Smooth muscle cell (in vitro differentiated cells): Measurements from ENCODE around the gene SUN3. TPM values are rescaled to one million over a fixed set of nuclear protein-coding genes. Genes with fewer than 3 reads are reported as not detected.

Experiments used
- DNase-seq: peaks from one replicate; lab custom pipeline; 2025; ENCODE audit not compliant: unreplicated experiment; lab: John Stamatoyannopoulos, UW
- H2AFZ ChIP-seq: fragments of 200-600 bp; sonication (generic); 2 replicates; pipeline ENCODE4 v1.6.0; 2016; ENCODE audit warnings: antibody characterized with exemption, low read depth, mild to moderate bottlenecking
- H3F3A ChIP-seq: fragments of 200-600 bp; sonication (generic); 2 replicates; pipeline ENCODE4 v1.6.0; 2017; ENCODE audit warnings: antibody characterized with exemption, low read depth
- H3K27ac ChIP-seq: fragments of 200-600 bp; sonication (generic); 2 replicates; pipeline ENCODE4 v1.5.1; 2016; ENCODE audit warnings: low read depth, mild to moderate bottlenecking
- H3K27me3 ChIP-seq: fragments of 200-600 bp; sonication (generic); 2 replicates; pipeline ENCODE4 v1.6.1; 2016; ENCODE audit warnings: low read depth, mild to moderate bottlenecking
- H3K36me3 ChIP-seq: fragments of 200-600 bp; sonication (generic); 2 replicates; pipeline ENCODE4 v1.5.1; 2016; ENCODE audit warnings: low read depth
- H3K4me1 ChIP-seq: fragments of 200-600 bp; sonication (generic); 2 replicates; pipeline ENCODE4 v1.5.1; 2016; ENCODE audit warnings: low read depth
- H3K4me2 ChIP-seq: fragments of 200-600 bp; sonication (generic); 2 replicates; pipeline ENCODE4 v1.6.0; 2016; ENCODE audit warnings: mild to moderate bottlenecking
- H3K4me3 ChIP-seq: fragments of 200-600 bp; sonication (generic); 2 replicates; pipeline ENCODE4 v1.5.1; 2016; ENCODE audit warnings: mild to moderate bottlenecking
- H3K79me2 ChIP-seq: fragments of 200-600 bp; sonication (generic); 2 replicates; pipeline ENCODE4 v1.6.0; 2016; ENCODE audit warnings: low read depth, mild to moderate bottlenecking
- H3K9ac ChIP-seq: fragments of 200-600 bp; sonication (generic); 2 replicates; pipeline ENCODE4 v1.6.0; 2016; ENCODE audit warnings: low read depth
- H3K9me3 ChIP-seq: fragments of 200-600 bp; sonication (generic); replicated peaks from 2 replicates; pipeline ENCODE4 v1.5.1; 2016; ENCODE audit warnings: low read depth
- H4K20me1 ChIP-seq: fragments of 200-600 bp; sonication (generic); 2 replicates; pipeline ENCODE4 v1.6.0; 2016; ENCODE audit warnings: low read depth
- WGBS: methylation state at CpG from one replicate; pipeline ENCODE4 v1.1.7; 2016; ENCODE audit warnings: low lambda C conversion rate; 5-methylcytosine and 5-hydroxymethylcytosine counted together
- polyA plus RNA-seq: library from polyadenylated mRNA; unstranded; fragments of >200 nt; fragmentation: Nextera tagmentation; extraction: Ambion mirVana; gene quantifications from 2 replicates; pipeline ENCODE4 v1.2.1, GENCODE V29; 2016
- total RNA-seq: library from RNA; depleted of rRNA; stranded (reverse); fragments of >200 nt; gene quantifications from 2 replicates; pipeline ENCODE4 v1.2.3, GENCODE V29; 2014
- TF ChIP-seq, protein P1 (sequence below): fragments of 200-600 bp; sonication (generic); IDR thresholded peaks from 2 replicates; pipeline ENCODE4 v1.5.1; 2017; ENCODE audit warnings: borderline replicate concordance, mild to moderate bottlenecking, antibody characterized with exemption; ENCODE audit not compliant: insufficient read depth, poor library complexity, severe bottlenecking

Gene SUN3
- total and polyA plus RNA-seq, 2 experiments from 2014 or later: not detected

GRCh38 chr7:47946581-47947354 is 82.1 kb downstream of the SUN3 start:
- TF ChIP-seq, protein P1, sequence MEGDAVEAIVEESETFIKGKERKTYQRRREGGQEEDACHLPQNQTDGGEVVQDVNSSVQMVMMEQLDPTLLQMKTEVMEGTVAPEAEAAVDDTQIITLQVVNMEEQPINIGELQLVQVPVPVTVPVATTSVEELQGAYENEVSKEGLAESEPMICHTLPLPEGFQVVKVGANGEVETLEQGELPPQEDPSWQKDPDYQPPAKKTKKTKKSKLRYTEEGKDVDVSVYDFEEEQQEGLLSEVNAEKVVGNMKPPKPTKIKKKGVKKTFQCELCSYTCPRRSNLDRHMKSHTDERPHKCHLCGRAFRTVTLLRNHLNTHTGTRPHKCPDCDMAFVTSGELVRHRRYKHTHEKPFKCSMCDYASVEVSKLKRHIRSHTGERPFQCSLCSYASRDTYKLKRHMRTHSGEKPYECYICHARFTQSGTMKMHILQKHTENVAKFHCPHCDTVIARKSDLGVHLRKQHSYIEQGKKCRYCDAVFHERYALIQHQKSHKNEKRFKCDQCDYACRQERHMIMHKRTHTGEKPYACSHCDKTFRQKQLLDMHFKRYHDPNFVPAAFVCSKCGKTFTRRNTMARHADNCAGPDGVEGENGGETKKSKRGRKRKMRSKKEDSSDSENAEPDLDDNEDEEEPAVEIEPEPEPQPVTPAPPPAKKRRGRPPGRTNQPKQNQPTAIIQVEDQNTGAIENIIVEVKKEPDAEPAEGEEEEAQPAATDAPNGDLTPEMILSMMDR: no peak

DNA sequence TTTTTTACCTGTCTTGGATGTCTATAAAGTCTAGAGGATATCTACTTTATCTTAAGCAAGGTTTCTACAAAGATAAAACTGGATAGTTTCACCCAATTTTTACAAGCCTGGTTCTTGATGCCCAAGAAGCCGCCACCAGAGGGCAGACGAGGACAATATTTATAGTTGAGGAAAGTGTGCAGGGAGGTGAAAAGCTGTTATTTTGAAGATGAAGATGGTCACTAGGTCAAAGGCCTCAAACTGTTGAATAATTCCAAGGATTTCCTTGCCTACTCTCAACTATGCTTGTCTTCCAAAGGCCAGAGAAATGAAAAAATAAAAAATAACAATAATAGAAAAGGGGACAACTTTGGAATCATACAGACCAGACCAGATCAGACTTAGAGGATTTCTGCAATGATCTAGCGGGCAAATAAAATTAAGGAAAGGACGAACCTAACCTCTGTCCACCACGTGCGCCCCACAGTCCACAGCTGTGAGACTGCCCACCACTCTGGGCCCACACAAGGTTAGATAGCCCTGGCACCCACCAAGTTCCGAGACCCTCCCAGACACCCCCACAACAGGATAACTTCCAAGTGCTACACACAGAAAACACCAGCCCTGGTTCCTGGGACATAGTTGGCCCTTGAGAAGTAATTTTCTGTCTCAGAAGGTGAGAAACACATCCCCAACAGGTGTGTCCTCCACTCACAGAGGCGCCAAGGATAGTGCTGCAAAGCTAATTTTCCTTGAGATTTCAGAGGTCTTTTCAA is 83.5 kb downstream of the SUN3 start:
- Histone ChIP-seq H3K9ac (no peak overlapping the region), H3K4me3 (no peak overlapping the region), H3K9me3 (no peaks in the 10 kb centered on the region), H3K27me3 (no peaks in the 10 kb centered on the region), H2AFZ (no peak overlapping the region), H3K27ac (no peak overlapping the region), H4K20me1 (no peaks in the 10 kb centered on the region), H3F3A (no peaks in the 10 kb centered on the region), H3K79me2 (no peaks in the 10 kb centered on the region), H3K36me3 (no peaks in the 10 kb centered on the region), H3K4me2 (no peak overlapping the region), H3K4me1 (peaks cover 5% of the 10 kb centered on the region)
- DNase-seq: peak; percentile 17
- 57% methylated on average over 8 of the region's 8 CpGs for WGBS
- TF ChIP-seq, protein P1: peak; percentile 86

More at GRCh38 chr7:47946581-47947354, 82.1 kb downstream of the SUN3 start:
- Histone ChIP-seq H3K4me1 (peaks cover 4% of the 10 kb centered on the region), H3K27me3 (no peaks in the 10 kb centered on the region), H3K9ac (no peak overlapping the region), H3K9me3 (no peaks in the 10 kb centered on the region), H2AFZ (no peak overlapping the region), H3F3A (no peaks in the 10 kb centered on the region), H3K4me2 (no peak overlapping the region), H3K27ac (no peak overlapping the region), H3K79me2 (no peaks in the 10 kb centered on the region), H3K36me3 (no peaks in the 10 kb centered on the region), H3K4me3 (no peak overlapping the region), H4K20me1 (no peaks in the 10 kb centered on the region)
- WGBS: 84% methylated on average over 7 of the region's 7 CpGs
- DNase-seq: no peak

GRCh38 chr7:47944536-47945260 is 84.2 kb downstream of the SUN3 start:
- peaks cover 5% of the 10 kb centered on the region for H3K4me1 ChIP-seq
- no peaks in the 10 kb centered on the region for H3K27me3 ChIP-seq
- no peaks in the 10 kb centered on the region for H3F3A ChIP-seq
- H3K79me2 ChIP-seq: no peaks in the 10 kb centered on the region
- no peak overlapping the region for H3K4me3 ChIP-seq
- H2AFZ ChIP-seq: no peak overlapping the region
- no peak overlapping the region for H3K4me2 ChIP-seq
- no peaks in the 10 kb centered on the region for H4K20me1 ChIP-seq
- no peak overlapping the region for H3K27ac ChIP-seq
- no peaks in the 10 kb centered on the region for H3K36me3 ChIP-seq
- TF ChIP-seq, protein P1: no peak
- no peaks in the 10 kb centered on the region for H3K9me3 ChIP-seq
- WGBS: 80% methylated on average over 12 of the region's 12 CpGs
- DNase-seq: no peak
- H3K9ac ChIP-seq: no peak overlapping the region
